NCI-H1105 (cell line): ENCODE data around the gene PTPRN2.
"Not testable (repeated sequence)": the region's sequence is repeated elsewhere in the genome, so short reads cannot be mapped to it uniquely, and the experiment has no call there.

Source experiments
- DNase-seq: peaks from one replicate; lab custom pipeline; 2025; lab: John Stamatoyannopoulos, UW

Gene PTPRN2

DNA sequence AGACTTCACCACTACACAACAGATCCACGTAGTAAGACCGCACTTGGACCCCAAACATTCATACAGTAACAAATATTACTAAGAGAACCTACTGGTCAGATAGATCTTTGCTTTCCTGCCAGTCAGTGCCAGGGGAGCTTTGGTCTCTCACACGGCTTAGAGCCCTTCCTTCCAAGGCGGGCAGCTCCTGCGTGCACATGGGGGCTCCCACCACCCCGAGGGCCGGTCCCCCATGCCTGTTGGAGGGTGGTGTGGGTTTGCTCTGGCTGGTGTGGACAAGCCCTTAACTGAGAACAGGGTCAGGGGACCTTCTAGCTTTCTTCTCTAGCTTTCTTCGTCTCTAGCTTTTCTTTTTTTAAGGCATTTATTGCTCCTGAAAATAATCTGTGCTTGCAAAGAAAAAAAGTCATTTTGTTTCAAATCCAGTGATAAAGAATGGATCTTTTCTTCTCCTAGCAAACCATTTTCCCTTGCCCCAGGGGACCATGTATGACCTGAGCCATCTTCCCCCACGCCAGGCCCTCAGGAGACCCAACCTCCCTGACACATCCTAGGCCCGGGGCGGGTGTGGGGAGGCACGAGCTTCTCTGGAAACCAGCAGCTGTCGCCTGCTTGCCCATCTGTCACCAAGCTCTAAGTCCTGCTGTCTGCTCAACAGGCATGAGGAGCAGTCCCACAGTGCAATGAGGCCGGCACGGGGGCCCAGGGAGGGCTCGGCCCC lies 591.1 kb downstream of the PTPRN2 start:
- no peak for DNase-seq

- no peak for DNase-seq
These were observed 591.8 kb downstream of the PTPRN2 start for GRCh38 chr7:157995815-157996214.

DNA sequence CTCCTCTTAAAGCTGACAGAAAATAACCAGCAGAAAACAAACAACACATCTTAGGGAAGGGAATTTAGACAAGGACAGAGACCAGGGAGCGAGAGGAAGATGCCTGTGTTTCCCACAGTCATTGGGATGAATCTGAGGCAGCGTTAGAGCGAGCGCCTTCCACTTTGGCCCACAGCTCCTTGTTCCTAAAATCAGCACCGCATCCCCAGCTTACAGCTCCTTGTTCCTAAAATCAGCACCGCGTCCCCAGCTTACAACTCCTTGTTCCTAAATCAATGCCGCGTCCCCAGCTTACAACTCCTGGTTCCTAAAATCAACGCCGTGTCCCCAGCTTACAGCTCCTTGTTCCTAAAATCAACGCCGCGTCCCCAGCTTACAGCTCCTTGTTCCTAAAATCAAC lies 593.3 kb downstream of the PTPRN2 start:
- DNase-seq: no peak

DNA sequence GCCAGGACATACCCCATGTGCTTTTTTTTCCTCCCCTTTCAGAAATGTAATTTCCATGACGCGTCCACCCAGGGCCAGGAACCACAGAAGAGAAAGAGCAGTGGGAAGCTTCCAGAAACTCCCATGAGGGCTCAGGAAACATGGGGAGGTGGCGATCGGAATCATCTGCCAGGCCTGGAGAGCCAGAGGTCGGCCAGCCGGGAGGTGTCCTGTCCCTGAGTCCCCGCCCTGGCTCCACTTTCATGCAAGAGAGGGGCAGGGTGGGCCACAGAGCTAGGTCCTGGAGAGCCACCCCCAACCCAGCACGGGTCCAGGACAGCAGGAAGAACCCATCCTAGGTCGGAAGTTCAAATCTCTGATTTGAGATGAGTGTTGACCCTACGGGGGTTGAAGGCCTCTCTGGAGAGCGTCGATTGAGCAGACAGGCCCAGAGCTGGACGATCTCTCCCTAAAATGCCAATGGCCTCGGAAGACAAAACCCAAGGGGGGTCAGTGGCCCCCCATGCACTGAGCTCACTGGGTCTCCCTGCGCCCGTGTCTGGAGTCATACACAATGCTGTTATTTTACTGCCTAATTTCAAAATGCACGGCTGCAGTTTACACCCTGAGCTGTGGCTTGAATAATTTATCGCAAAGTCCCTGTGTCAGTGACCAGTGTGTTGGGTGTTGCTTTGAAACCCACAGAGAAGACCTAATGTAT lies 594.1 kb downstream of the PTPRN2 start:
- no peak for DNase-seq

DNA sequence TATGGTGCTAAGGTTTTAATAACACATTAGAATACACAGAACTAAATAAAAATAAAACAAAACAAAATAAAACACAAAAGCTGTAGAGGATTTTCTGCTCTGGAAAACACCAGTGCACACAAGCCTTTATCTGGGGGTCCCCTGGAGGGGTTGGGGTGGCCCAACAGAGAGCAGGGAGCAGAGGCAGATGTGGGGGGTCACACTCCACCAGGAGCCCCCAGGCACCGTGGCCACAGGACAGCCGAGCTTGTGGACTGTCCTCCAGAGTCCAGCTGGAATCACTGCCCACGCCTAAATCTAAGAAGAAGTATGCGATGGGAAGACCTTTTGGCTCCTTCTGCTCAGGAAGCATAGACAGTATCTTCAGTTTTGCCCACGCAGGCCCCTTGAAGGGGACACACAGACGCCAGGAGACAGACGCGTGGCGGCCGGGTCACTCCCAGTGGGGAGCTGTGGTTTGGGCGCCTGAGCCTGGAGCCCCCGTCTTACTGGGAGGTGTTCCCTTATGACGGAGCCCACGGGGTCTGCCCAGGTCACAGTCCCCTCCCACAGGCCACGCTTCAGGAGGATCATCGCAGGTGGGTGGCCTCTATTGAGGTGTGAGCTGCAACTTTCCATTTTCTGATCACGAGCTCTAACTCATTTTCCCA lies 595.0 kb downstream of the PTPRN2 start:
- no peak for DNase-seq

DNA sequence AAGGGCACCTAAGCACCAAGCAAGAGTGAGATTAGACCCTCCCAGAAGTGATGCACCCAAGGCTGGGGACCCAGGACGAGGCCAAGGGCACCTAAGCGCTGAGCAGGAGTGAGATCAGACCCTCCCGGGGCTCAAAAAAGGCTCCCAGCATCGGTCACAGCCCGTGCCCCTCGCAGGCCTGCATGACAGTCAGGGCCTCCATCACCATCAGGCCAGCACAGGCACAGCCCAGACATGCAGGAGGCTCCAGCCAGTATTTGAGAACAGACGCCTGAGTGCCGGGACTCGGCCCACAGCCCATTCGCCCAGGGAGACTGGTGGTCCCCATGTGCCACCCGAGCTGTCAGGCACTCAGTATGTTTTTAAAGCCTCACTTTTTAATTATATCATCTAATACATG lies 595.9 kb downstream of the PTPRN2 start:
- DNase-seq: no peak

DNA sequence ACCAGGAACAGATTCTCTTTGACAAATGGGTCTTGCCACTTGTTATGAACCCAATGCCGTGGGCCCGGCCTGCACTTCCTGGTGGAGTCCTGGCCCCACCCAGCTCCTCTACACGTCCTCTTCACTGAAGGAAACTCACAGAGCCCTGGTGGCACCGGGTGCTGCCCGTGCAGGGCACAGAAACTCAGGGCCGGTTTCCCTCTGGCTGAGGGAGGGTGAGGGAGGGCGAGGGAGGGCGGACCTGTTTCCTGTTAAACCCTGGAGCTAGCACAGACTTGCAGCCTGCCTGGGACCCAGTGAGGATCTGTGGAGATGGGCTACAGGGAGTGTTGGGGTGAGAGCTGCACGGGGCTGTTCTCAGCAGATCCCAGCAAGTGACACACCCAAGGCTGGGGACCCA lies 596.3 kb downstream of the PTPRN2 start:
- no peak for DNase-seq

DNA sequence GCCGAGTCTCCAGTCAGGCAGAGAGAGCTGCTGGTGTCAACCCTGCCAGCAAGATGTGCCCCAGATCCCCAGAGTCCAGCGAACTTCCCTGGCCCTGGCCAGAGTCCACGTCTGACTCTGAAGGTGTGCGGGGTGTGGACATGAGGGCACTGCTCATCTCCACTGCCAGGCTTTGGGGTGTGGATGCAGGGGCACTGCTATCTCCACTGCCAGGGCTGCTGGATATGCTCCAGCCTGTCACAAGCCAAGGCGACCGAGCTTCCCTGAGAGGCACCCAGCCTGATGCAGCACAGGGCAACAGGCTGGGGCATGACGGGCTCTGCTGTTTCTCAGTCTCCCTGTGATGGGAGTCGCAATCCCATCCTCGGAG lies 596.8 kb downstream of the PTPRN2 start:
- DNase-seq: no peak

GRCh38 chr7:157990226-157990880 lies 597.3 kb downstream of the PTPRN2 start:
- DNase-seq: no peak

DNA sequence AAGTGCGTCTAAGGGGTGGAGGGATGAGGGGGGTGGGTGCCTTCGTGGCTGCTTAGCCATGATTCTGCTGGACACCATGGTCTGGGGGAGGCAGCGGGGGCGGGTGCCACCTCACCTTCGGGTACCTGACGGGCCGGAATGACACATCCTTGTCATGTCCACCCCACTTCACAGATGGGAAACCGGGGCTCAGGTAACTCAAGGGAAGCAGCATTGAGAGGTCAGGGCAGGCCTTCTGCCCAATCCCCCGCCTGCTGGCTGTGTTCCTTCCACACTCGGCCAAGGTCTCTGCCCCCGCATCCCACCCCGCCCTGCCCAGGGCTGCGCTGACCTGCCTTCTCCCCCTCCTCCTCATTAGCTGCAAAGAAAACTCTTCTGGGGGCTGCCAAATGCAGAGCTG lies 598.0 kb downstream of the PTPRN2 start:
- DNase-seq: no peak

DNA sequence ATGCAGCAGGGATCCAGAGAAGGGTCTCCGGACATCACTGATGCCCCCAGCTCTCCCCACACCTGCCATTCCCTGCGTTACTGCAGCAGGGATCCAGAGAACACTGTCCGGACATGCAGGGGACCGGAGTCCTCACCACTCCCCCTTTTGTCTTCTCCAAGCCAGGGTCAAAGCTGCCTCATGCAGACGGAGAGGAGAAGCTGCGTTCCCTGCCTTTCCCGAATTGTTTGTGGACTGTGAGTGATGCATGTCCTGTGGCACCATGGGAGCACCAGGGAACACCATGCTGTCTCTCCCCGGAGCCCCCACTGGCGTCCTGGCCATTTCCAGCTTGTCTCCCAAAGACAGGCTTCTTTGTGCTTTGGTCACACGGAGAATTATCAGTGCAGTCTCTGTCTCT lies 599.7 kb downstream of the PTPRN2 start:
- no peak for DNase-seq

- DNase-seq: no peak
These were observed 601.6 kb downstream of the PTPRN2 start for GRCh38 chr7:157986051-157986450.

- DNase-seq: no peak
These were observed 602.0 kb downstream of the PTPRN2 start for GRCh38 chr7:157985636-157986035.

DNA sequence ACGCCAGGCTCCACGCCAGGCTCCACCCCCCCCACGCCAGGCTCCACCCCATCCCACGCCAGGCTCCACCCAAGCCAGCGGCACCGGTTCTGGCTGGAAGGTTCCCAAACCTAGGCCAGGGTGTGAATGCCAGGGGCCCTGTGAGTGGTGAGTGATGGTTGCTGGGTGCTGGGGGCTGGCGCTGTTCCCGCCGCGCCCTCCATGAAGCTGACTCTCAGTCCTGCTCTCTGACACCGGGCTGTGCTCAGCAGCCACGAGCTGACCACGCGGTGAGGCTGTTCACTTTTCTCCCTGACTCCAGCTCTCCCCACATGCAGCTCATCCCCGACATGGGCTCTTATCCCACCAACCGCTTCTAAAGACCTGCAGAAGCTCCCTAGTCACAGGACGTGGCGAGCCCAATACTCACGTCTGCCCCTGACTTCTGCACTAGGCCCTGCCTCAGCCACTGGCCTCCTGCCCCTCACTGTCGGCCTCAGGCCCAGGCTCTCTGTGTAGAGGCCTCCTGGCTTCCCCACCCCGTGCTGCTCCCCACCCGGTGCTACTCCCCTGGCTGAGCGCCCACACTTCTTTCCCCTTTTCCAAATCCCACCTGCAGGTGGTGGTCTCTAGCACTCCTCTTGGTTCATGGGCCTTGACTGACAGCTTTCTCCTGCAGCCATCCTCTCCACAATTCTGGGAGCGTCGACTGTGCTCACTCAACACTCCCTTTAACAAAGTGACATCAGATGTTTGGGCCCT lies 603.0 kb downstream of the PTPRN2 start:
- no peak for DNase-seq

DNA sequence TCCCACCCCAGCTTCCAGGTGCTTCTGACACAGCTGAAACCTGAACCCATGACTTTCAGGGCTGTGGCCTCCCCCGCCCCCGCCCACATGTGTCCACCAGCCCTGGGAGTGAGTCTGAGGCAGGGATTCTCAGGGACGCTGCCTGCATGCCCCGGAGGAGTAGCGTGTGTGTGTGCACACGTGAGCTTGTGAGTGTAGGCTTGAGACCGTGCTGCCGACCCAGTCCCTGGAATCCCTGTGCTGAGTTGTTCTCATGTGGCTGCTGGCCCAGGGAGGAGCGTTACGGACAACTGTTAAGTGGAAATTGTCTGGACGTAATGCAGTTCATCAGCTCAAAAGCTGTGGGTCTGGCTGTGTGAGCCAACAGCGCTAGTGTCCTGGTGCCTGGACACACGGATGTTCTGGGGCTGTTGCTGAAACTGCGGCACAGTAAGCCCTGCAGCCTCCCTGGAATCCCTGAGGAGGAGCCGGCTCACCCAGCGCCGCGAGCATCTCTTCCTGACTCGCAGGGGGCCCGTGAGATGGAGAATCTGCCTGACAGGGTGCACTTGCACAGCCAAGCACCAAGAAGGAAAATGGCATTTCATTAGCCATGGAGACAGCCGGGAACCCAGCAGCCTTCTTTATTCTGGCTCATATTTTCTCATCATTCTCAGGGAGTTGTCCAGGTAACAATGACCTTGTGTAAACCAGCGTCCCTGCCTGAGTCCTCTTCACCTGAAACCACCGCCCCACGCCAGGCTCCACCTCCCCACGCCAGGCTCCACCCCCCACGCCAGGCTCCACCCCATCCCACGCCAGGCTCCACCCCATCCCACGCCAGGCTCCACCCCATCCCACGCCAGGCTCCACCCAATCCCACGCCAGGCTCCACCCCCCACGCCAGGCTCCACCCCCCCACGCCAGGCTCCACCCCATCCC lies 603.9 kb downstream of the PTPRN2 start:
- no peak for DNase-seq

DNA sequence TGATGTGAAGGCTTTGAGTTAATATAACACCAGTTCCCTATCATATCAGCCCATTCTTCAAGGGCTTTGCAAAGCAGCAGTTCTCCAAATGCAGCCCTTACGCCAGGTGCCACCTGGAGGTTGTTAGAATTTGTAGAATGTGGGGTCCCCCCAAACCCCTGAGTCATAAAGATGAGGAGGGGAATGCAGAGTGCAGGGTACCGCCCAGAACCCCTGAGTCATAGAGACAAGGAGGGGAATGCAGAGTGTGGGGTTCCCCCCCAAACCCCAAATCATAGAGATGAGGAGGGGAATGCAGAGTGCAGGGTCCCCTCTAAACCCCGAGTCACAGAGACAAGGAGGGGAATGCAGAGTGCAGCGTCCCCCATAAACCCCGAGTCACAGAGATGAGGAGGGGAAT lies 605.8 kb downstream of the PTPRN2 start:
- DNase-seq: no peak

GRCh38 chr7:157980774-157981173 lies 606.8 kb downstream of the PTPRN2 start:
- DNase-seq: no peak

- DNase-seq: not testable (repeated sequence)
These were observed 607.3 kb downstream of the PTPRN2 start for GRCh38 chr7:157980341-157980731.

DNA sequence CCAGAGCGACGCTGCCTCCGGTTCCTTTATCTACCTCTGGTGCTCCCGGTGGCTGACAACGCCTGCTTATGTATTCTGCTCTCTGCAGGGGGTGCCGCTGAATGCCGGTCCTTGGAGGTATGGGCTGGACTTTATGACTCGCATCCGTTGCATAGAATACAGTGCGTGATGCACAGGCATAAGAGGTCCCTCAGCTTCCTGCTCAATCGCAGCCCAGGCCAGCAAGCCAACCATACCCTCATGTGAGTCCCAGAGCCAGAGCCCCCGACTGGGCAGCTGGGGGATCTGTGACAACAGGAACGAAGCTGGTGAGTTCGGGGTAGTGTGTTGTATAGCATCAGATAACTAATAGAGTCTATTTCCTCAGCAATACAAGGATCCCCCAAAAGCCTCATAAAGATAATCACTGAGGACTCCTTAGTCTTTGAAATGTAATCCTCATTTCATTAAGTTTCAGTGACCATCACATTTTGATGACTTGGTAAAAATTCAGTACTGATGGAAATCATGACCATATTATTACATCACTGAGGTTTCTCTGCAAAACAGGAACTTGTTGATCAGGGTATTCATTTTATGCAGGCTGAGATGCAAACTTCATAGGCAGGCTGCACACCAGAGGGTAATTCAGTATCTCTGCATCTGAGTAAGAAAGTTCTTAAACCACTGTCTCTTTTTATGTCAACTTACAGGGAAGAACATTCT lies 607.8 kb downstream of the PTPRN2 start:
- DNase-seq: no peak

DNA sequence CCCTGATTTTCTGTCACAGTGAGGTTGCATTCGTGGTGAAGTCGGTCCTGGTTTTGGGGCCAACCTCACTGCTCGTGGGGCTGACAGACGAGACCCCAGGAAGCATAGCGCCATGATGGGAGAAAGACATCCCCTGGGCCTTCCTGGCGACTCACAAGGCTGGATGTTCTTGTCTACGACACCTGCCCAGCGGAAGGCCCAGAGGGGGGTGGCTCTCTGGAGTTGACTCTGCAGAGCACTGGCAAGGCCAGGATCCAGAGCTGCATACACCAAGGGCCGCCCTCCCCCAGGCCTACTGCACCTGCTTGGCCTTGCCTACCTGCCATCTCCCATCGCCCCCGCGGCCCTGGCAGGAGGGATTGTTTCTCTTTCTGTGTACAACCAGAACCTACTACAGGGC lies 608.9 kb downstream of the PTPRN2 start:
- DNase-seq: no peak
